A549 (cell line): ENCODE measurements around the gene POPDC2. TPM values are rescaled to one million over a fixed set of nuclear protein-coding genes. Genes with fewer than 3 reads are reported as not detected.

Experiments
- ATAC-seq, 2 experiments: fragments of 200-7000 bp in 1 of 2; fragments of >200 bp in 1 of 2; cut with Nextera tagmentation in 1 of 2; cut with Tn5 transposase in 1 of 2; 3 replicates each; pipeline versions ENCODE4 v1.8.0 to v1.9.1; 2018 to 2020; ENCODE audit warnings: mild to moderate bottlenecking in 1 of 2, moderate library complexity in 1 of 2
- CTCF ChIA-PET: fragments of 300-600 bp; sonication (Branson Sonifier 250); formaldehyde crosslinking; extraction: SDS; loops from one replicate; lab custom pipeline; 2021; ENCODE audit warnings: antibody characterized with exemption, inconsistent platforms; lab: Yijun Ruan, JAX
- POLR2A ChIA-PET: fragments of 350-600 bp; formaldehyde crosslinking; extraction: SDS; loops from one replicate; lab custom pipeline; 2021; ENCODE audit warnings: antibody characterized with exemption, inconsistent platforms; lab: Yijun Ruan, JAX
- DNase-seq, 2 experiments: peaks; one replicate each; pipeline versions ENCODE4 v3.0.0 to v3.0.0-alpha.2; 2011 to 2016; ENCODE audit warnings: low read depth in 1 of 2, low spot score in 1 of 2
- FAIRE-seq: peaks from 2 replicates; lab custom pipeline; 2011; peaks lifted over from hg19 to GRCh38; lab: Jason Lieb, UNC
- H3K27ac ChIP-seq, 2 experiments: fragments of >200 bp; sonication (Bioruptor Twin); formaldehyde crosslinking; 3 replicates each; pipeline ENCODE4 v1.5.1; 2016 to 2017
- H3K4me1 ChIP-seq: fragments of >200 bp; sonication (Bioruptor Twin); formaldehyde crosslinking; 3 replicates; pipeline ENCODE4 v1.6.1; 2016
- H3K4me2 ChIP-seq: fragments of >200 bp; sonication (Bioruptor Twin); formaldehyde crosslinking; 3 replicates; pipeline ENCODE4 v1.6.1; 2016
- H3K4me3 ChIP-seq: fragments of >200 bp; sonication (Bioruptor Twin); formaldehyde crosslinking; 3 replicates; pipeline ENCODE4 v1.5.1; 2016
- H3K9me3 ChIP-seq: fragments of >200 bp; sonication (Bioruptor Twin); formaldehyde crosslinking; 3 replicates; pipeline ENCODE4 v1.6.1; 2016
- CBX8 ChIP-seq: fragments of 200-600 bp; sonication (generic); IDR thresholded peaks from 2 replicates; pipeline ENCODE4 v1.6.1; 2016
- CEBPB ChIP-seq, 2 experiments: fragments of >200 bp in 1 of 2; sonication (Bioruptor Twin) in 1 of 2; formaldehyde crosslinking in 1 of 2; IDR thresholded peaks; 2 replicates each; pipeline ENCODE4 v1.6.1; 2012 to 2016
- E2F6 ChIP-seq: IDR thresholded peaks from 2 replicates; pipeline ENCODE4 v1.6.1; 2012; ENCODE audit warnings: low read depth, borderline replicate concordance
- EP300 ChIP-seq, 2 experiments: fragments of >200 bp; sonication (Bioruptor Twin); formaldehyde crosslinking; IDR thresholded peaks; 2 replicates in 1 of 2; 3 replicates in 1 of 2; pipeline ENCODE4 v1.6.1; 2016 to 2017
- FOSB ChIP-seq: fragments of 250-450 bp; sonication (Bioruptor Pico); IDR thresholded peaks from 2 replicates; pipeline ENCODE4 v1.5.0; 2020; ENCODE audit warnings: mild to moderate bottlenecking, moderate library complexity
- HDAC2 ChIP-seq: fragments of 200-600 bp; sonication (generic); IDR thresholded peaks from 2 replicates; pipeline ENCODE4 v1.6.1; 2016
- HEYL ChIP-seq: fragments of 250-450 bp; sonication (Bioruptor Pico); IDR thresholded peaks from 2 replicates; pipeline ENCODE4 v1.8.0; 2021; ENCODE audit warnings: mild to moderate bottlenecking, moderate library complexity
- HOXB13 ChIP-seq: fragments of 250-450 bp; sonication (Bioruptor Pico); IDR thresholded peaks from 2 replicates; pipeline ENCODE4 v1.5.0; 2020; ENCODE audit warnings: low read depth, mild to moderate bottlenecking, moderate library complexity
- JUN ChIP-seq, 2 experiments: fragments of >200 bp; sonication (Bioruptor Twin); formaldehyde crosslinking; IDR thresholded peaks; 2 replicates in 1 of 2; 3 replicates in 1 of 2; pipeline ENCODE4 v1.6.1; 2016 to 2017
- KDM1A ChIP-seq: fragments of 200-600 bp; sonication (generic); IDR thresholded peaks from 2 replicates; pipeline ENCODE4 v1.6.1; 2016; ENCODE audit warnings: low read depth, mild to moderate bottlenecking
- MAFK ChIP-seq: fragments of 450-650 bp; IDR thresholded peaks from 2 replicates; pipeline ENCODE4 v1.6.1; 2014; ENCODE audit not compliant: partially characterized antibody
- MAX ChIP-seq: IDR thresholded peaks from 2 replicates; pipeline ENCODE4 v1.6.1; 2012
- PHF8 ChIP-seq: fragments of 200-600 bp; sonication (generic); IDR thresholded peaks from 2 replicates; pipeline ENCODE4 v1.6.1; 2016; ENCODE audit warnings: low read depth, mild to moderate bottlenecking, antibody characterized with exemption, moderate library complexity, borderline replicate concordance
- POLR2A ChIP-seq: IDR thresholded peaks from 2 replicates; pipeline ENCODE4 v1.6.1; 2012; ENCODE audit warnings: mild to moderate bottlenecking, low read length
- RAD21 ChIP-seq, 2 experiments: fragments of >200 bp in 1 of 2; sonication (Bioruptor Twin) in 1 of 2; formaldehyde crosslinking in 1 of 2; IDR thresholded peaks in 1 of 2; conservative IDR thresholded peaks in 1 of 2; 2 replicates in 1 of 2; 3 replicates in 1 of 2; pipeline ENCODE4 v1.6.1; 2012 to 2018; ENCODE audit warnings: inconsistent platforms in 1 of 2
- WGBS: methylation state at CpG from one replicate; pipeline ENCODE4 v1.1.6; 2017; ENCODE audit errors: missing lambda C conversion rate; 5-methylcytosine and 5-hydroxymethylcytosine counted together
- polyA plus RNA-seq, 4 experiments: library from polyadenylated mRNA; depleted of rRNA in 3 of 4; stranded (reverse); fragments of >200 nt; fragmentation: RNase III in 1 of 4; extraction: RNeasy Plus Mini Kit Qiagen cat#74134 plus additional on column Dnase treatment in 1 of 4; gene quantifications; 2 replicates in 3 of 4; 3 replicates in 1 of 4; pipeline ENCODE4 v1.2.3, GENCODE V29; 2011 to 2017
- TF ChIP-seq, protein P1 (sequence below): fragments of >200 bp; sonication (Bioruptor Twin); formaldehyde crosslinking; IDR thresholded peaks from 3 replicates; pipeline ENCODE4 v1.6.1; 2016
- TF ChIP-seq, protein P2 (sequence below): IDR thresholded peaks from 2 replicates; pipeline ENCODE4 v1.6.1; 2012

The POPDC2 gene
- polyA plus RNA-seq, 2 of the 4 experiments (the other 2 are of a cell fraction), result 0.17 to 0.62 TPM

DNA sequence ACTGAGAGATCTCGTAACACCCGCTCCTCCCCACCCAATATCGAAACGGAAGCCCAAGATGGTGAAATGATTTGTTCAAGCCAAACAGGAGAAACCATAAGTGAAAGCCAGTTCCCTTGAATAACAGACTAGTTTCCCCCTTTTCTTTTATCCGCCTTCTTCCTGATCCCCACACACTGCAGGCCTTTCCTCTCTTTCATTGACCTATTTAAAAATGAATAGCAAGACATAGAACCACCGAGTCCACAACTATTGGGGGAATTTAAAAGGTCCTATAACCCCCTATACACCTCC is 17.2 kb upstream of the POPDC2 start (continued):
- TF ChIP-seq EP300 (IDR thresholded peaks at IDR 0.05), result no peak
- TF ChIP-seq POLR2A, result no peak
- TF ChIP-seq CEBPB (IDR thresholded peaks at IDR 0.05), result no peak
- TF ChIP-seq HEYL, result no peak
- no peak for TF ChIP-seq KDM1A

DNA sequence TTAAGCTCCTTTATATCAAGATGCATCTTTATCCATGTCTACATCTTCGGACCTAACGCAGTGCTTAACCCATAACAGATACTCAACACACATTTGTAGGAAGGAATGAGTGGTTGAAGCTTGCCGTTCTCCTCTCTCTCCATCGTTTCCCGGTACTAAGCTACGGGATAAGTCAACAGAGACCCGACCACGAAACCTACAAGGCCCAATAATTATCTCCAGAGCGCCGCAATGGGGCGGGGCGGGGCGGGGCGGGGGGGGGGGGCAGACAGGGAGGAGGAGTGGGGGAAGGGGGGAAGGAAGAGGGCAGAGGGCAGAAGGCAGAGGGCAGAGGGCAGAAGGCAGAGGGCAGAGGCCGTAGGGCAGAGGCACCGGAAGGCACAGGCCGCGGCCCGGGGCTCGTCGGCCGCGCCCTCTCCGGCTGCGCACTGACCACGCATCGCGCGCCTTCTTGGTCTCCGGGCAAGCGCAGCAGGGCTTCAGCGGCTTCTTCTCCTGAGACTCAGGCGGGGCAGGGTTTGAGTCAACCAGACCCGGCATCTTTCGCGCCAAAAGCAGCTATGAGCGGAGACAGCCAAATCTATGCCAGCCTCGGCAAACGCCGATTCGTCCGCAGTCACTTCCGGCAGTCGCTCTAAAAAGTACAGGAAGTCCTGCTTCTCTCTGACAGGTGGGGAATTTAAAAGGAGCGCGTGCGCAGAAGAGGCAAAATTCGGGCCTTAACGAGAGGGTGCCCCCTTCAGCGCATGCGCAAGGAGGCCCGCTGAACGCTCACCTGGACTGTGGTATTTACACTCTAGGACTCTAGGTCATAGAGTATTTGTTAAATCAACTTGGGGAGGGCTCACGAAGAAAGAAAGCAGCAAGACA is 16.6 kb upstream of the POPDC2 start, which contains the start of gene COX17:
Gene COX17, minus strand, starts transcription at position 636 of the 870 bp plus-strand sequence. Its CDS starts 96 bp downstream, at position 540.
- peaks cover 14% of the 10 kb centered on the region; the same call in 2 of the 3 replicates for H3K4me1 ChIP-seq
- FAIRE-seq (peak; percentile 85), DNase-seq (peak; percentile 96 to 98), ATAC-seq (peak; percentile 91 to 96)
- POLR2A ChIA-PET, result interaction anchor here (1.0 to 1.2 kb wide), 3 partner anchors 14 to 179 kb away, joined by 3 to 8 read pairs (median 3); partner anchors contain the start of gene TIMMDC1
- TF ChIP-seq PHF8 (peak; percentile 71), POLR2A (peak; percentile 54), HDAC2 (no peak), MAX (peak; percentile 73), E2F6 (peak; percentile 48; the same call in 1 of the 2 replicates), MAFK (no peak), JUN (IDR thresholded peaks at IDR 0.05) (peak in 1 of 2 experiments; percentile 82; a peak in 3 of 5 replicates), HOXB13 (CRISPR knock-in tag) (no peak), RAD21 (conservative IDR thresholded peaks at IDR 0.05 in 1 of 2, IDR thresholded peaks at IDR 0.05 in 1 of 2) (0 out of 5 replicates have a peak, but pooled peaks of 1 of the 2 experiments have one; percentile 14), FOSB (CRISPR knock-in tag) (no peak)
- TF ChIP-seq, protein P1, sequence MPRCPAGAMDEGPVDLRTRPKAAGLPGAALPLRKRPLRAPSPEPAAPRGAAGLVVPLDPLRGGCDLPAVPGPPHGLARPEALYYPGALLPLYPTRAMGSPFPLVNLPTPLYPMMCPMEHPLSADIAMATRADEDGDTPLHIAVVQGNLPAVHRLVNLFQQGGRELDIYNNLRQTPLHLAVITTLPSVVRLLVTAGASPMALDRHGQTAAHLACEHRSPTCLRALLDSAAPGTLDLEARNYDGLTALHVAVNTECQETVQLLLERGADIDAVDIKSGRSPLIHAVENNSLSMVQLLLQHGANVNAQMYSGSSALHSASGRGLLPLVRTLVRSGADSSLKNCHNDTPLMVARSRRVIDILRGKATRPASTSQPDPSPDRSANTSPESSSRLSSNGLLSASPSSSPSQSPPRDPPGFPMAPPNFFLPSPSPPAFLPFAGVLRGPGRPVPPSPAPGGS, result 0 out of 3 replicates have a peak, but pooled peaks have one; percentile 48
- TF ChIP-seq, protein P2, sequence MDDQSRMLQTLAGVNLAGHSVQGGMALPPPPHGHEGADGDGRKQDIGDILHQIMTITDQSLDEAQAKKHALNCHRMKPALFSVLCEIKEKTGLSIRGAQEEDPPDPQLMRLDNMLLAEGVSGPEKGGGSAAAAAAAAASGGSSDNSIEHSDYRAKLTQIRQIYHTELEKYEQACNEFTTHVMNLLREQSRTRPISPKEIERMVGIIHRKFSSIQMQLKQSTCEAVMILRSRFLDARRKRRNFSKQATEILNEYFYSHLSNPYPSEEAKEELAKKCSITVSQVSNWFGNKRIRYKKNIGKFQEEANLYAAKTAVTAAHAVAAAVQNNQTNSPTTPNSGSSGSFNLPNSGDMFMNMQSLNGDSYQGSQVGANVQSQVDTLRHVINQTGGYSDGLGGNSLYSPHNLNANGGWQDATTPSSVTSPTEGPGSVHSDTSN, result 0 out of 2 replicates have a peak, but pooled peaks have one; percentile 2
- H3K4me2 ChIP-seq, result peak within 1 kb of the TSS; percentile 95
- CTCF ChIA-PET, result interaction anchor here (0.6 to 1.5 kb wide), 6 partner anchors 13 to 795 kb away, joined by 3 to 4 read pairs (median 4); partner anchors contain the start of gene CD80
- 4% methylated on average over 26 of the region's 54 CpGs for WGBS
- no peaks in the 10 kb centered on the region for H3K9me3 ChIP-seq
- H3K4me3 ChIP-seq, result peak within 1 kb of the TSS; percentile 70
- H3K27ac ChIP-seq, result peak within 1 kb of the TSS; percentile 81 to 86

DNA sequence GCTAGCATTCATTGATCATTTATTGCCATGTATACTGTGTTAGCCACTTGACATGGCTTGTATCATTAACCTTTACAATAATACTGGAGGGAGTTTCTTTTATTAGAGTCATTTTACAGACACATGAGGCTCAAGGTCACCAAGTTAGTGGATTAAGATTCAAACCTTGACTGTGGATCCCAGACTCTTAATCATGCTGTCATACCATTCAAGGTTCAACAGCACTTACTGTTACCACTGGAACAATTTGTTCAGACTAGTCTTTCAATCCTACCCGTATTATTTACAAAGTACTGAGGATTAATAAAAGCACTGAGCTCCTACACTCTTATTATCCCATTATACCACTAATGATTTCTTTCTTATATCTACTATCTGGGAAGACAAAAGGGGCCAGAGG is 15.6 kb upstream of the POPDC2 start:
- no peak for ATAC-seq
- WGBS, result 73% methylated on average over 1 of the region's 1 CpG
- no peak for FAIRE-seq
- ChIA-PET CTCF (interaction anchor here (0.6 to 1.5 kb wide), 4 partner anchors 14 to 792 kb away, joined by 3 to 4 read pairs (median 4); partner anchors contain the start of gene CD80), POLR2A (interaction anchor here (1.1 kb wide), 1 partner anchor 13 kb away, joined by 3 read pairs; no protein-coding TSS in a partner anchor)
- H3K27ac ChIP-seq, result peak overlapping the region; percentile 81 to 86; a peak in 3 of 6 replicates
- TF ChIP-seq CBX8 (no peak), KDM1A (no peak)
- peak overlapping the region; percentile 70 for H3K4me3 ChIP-seq
- no peaks in the 10 kb centered on the region for H3K9me3 ChIP-seq
- peaks cover 14% of the 10 kb centered on the region; the same call in 2 of the 3 replicates for H3K4me1 ChIP-seq
- no peak for DNase-seq
- H3K4me2 ChIP-seq, result peak overlapping the region; percentile 95
